KBM-7 (cell line): ENCODE measurements around the gene FBXO11.

ENCODE experiments used
- DNase-seq: peaks from one replicate; pipeline ENCODE4 v3.0.0-alpha.2; 2015
- in situ Hi-C: fragments of 300-500 bp; cut with MboI; formaldehyde crosslinking; loops from 2 replicates; pipeline ENCODE4 v1.14.3; 2020; ENCODE audit warnings: low sequenced_read_pairs, low pct_unique_long_range_greater_than_20kb, mixed read lengths

Gene FBXO11

GRCh38 chr2:47803363-47803762 lies 102.9 kb downstream of the FBXO11 start:
- DNase-seq: no peak
- in situ Hi-C loops: no loop called here

GRCh38 chr2:47801118-47801517 lies 105.2 kb downstream of the FBXO11 start:
- in situ Hi-C loops: no loop called here
- DNase-seq: no peak

GRCh38 chr2:47799031-47799609 lies 107.2 kb downstream of the FBXO11 start:
- in situ Hi-C loops: no loop called here
- peak; percentile 38 for DNase-seq

- peak; percentile 82 for DNase-seq
- in situ Hi-C loops: no loop called here
Measured at GRCh38 chr2:47798631-47799030, 107.7 kb downstream of the FBXO11 start.

GRCh38 chr2:47796090-47796697 lies 110.1 kb downstream of the FBXO11 start:
- in situ Hi-C loops: no loop called here

GRCh38 chr2:47785986-47786385 lies 120.3 kb downstream of the FBXO11 start:
- DNase-seq: peak; percentile 83
- in situ Hi-C loops: no loop called here

More at GRCh38 chr2:47796090-47796697, 110.1 kb downstream of the FBXO11 start:
- DNase-seq: no peak

GRCh38 chr2:47784352-47784851 lies 121.9 kb downstream of the FBXO11 start:
- DNase-seq: no peak
- in situ Hi-C loops: no loop called here

GRCh38 chr2:47783486-47784351 lies 122.6 kb downstream of the FBXO11 start:
- in situ Hi-C loops: no loop called here
- peak; percentile 67 for DNase-seq

GRCh38 chr2:47782671-47783485 lies 123.4 kb downstream of the FBXO11 start, which contains the start of gene MSH6:
TSS of gene MSH6 (plus strand) at chr2:47783145. CDS start at chr2:47783234, 89 bp downstream.
- peak; percentile 92 for DNase-seq
- in situ Hi-C loops: no loop called here

GRCh38 chr2:47782381-47782670 lies 124.0 kb downstream of the FBXO11 start:
- in situ Hi-C loops: no loop called here
- no peak for DNase-seq

GRCh38 chr2:47779426-47779790 lies 126.9 kb downstream of the FBXO11 start:
- DNase-seq: no peak
- in situ Hi-C loops: no loop called here

- no peak for DNase-seq
- in situ Hi-C loops: no loop called here
Measured at GRCh38 chr2:47778698-47779425, 127.4 kb downstream of the FBXO11 start.

GRCh38 chr2:47777277-47777937 lies 128.9 kb downstream of the FBXO11 start:
- DNase-seq: no peak
- in situ Hi-C loops: no loop called here

GRCh38 chr2:47774567-47774966 lies 131.7 kb downstream of the FBXO11 start:
- no peak for DNase-seq
- in situ Hi-C loops: no loop called here

- DNase-seq: no peak
- in situ Hi-C loops: no loop called here
Measured at GRCh38 chr2:47772343-47772742, 134.0 kb downstream of the FBXO11 start.

GRCh38 chr2:47771211-47771610 lies 135.1 kb downstream of the FBXO11 start:
- peak; percentile 57 for DNase-seq
- in situ Hi-C loops: no loop called here

- in situ Hi-C loops: no loop called here
- DNase-seq: no peak
Measured at GRCh38 chr2:47769318-47769717, 137.0 kb downstream of the FBXO11 start.

- in situ Hi-C loops: no loop called here
Measured at GRCh38 chr2:47767880-47768609, 138.3 kb downstream of the FBXO11 start.

More at GRCh38 chr2:47767880-47768609, 138.3 kb downstream of the FBXO11 start:
- peak; percentile 74 for DNase-seq
